GM12892 (cell line): ENCODE data around the gene OTUD4.

Experiments
- POLR2A ChIP-seq: IDR thresholded peaks from 2 replicates; pipeline ENCODE4 v1.6.1; 2011; ENCODE audit warnings: low read depth, low read length, control low read depth
- POLR2AphosphoS5 ChIP-seq: IDR thresholded peaks from 2 replicates; pipeline ENCODE4 v1.6.1; 2011; ENCODE audit warnings: low read depth, low read length, control low read depth

- TF ChIP-seq POLR2AphosphoS5 (no peak), POLR2A (no peak)
Measured at GRCh38 chr4:145156986-145157385, 23.4 kb downstream of the OTUD4 start.
